ENCODE data around the gene TNXB. TPM values are rescaled to one million over a fixed set of nuclear protein-coding genes. Genes with fewer than 3 reads are reported as not detected.

Gene TNXB
- total RNA-seq, 4 donors from 2014 or later: 42.2 to 112 (median 80.9) TPM

DNA sequence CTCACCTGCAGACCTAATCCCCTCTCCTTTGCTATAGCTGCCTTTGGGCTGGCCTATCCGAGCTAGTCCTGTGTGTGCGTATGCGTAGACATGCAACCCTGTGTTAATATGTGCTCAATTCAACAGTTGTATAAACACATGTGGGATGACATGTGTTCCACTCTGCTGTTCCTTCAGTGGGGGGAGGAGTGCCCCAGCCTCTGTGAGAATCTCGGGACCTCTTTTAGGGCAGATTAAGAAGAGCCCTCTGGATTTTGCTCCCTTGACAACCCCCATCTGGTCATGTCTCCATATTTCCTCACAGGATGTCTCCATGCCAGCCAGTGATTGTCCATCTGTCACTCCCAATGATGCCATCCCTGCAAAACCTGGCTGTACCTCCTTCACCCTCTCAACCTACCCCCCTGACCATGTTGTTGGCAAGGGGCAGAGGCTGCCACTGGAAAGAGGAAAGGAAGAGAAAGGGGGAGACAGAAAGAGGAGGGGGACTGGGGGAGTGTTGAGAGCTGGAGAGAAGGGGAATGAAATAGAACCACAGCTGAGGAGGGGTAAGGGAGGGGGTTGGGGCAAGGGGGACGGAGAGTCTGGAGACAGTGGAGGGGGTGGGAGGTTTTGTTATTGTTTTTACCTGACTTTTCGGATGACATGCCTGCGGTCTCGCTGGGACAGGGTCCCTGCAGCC is 42.2 kb upstream of the TNXB start:
- peaks cover 25 to 26% of the 10 kb centered on the region in 2 donors for H3K4me1 ChIP-seq
- H3K27ac ChIP-seq: peak overlapping the region in 1 of 3 donors; percentile 31
- intact Hi-C loops (cut with DNase I): loop anchor here (5.0 to 10.0 kb wide), 2 partner anchors 34 to 107 kb away; no protein-coding TSS in a partner anchor
- H3K4me3 ChIP-seq (replicated peaks in 1 of 3): peak overlapping the region in 1 of 3 donors; percentile 23
- no peak for TF ChIP-seq POLR2A (IDR thresholded peaks at IDR 0.05)
- TF ChIP-seq, protein P1, sequence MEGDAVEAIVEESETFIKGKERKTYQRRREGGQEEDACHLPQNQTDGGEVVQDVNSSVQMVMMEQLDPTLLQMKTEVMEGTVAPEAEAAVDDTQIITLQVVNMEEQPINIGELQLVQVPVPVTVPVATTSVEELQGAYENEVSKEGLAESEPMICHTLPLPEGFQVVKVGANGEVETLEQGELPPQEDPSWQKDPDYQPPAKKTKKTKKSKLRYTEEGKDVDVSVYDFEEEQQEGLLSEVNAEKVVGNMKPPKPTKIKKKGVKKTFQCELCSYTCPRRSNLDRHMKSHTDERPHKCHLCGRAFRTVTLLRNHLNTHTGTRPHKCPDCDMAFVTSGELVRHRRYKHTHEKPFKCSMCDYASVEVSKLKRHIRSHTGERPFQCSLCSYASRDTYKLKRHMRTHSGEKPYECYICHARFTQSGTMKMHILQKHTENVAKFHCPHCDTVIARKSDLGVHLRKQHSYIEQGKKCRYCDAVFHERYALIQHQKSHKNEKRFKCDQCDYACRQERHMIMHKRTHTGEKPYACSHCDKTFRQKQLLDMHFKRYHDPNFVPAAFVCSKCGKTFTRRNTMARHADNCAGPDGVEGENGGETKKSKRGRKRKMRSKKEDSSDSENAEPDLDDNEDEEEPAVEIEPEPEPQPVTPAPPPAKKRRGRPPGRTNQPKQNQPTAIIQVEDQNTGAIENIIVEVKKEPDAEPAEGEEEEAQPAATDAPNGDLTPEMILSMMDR (IDR thresholded peaks at IDR 0.05): no peak
- no peaks in the 10 kb centered on the region for H3K36me3 ChIP-seq
- no peak for DNase-seq
- H3K9me3 ChIP-seq: no peaks in the 10 kb centered on the region
- H3K27me3 ChIP-seq: no peaks in the 10 kb centered on the region
- WGBS, 2 donors: 46 to 52% methylated on average over 8 of the region's 8 CpGs

DNA sequence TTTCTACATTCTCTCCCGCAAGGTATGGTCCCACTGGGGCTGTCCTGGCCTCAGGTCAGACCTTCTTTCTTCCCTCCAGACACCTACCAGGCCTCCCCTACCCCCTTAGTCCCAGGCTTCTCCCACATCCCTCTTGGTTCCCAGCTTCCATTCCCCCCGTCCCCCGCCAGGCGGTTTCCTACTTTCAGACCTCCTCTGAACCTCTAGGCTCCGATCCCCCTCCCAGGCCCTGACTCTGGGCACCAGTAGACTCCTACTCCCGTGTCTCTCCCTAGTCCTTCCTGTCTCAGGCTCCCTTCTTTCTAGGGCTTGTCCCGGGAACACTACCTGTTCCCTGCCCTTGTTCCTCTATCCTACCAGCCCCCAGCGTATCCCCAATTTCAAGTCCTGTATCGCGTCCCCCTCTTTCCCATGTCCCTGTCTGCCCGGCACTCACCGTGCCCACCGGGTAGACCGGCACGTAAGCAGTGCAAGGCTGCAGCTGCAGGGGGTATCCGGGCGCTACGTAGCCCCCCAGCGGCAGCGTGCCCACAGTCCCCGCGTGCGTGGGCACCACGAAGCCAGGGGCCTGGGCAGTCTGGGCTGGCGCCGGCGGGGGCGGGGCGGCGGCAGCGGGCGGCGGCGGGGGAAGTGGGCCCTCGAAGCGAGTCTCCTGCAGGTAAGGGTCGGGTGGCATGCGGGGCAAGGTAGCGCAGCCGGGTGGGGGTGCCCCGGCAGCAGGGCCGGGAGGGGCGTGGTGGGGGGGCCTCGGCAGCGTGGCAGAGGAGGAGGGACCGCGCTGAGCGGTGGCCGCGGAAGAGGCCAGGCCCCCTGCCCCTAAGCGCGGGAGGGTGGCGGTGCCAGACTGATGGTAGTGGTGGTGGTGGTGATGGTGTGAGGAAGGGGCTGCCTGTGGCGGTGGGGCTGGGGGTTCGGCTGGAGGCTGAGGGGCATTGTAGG is 41.1 kb upstream of the TNXB start:
- 61 to 64% methylated on average over 27 to 31 of the region's 55 CpGs for WGBS, 2 donors
- no peak overlapping the region for H3K4me3 ChIP-seq (replicated peaks in 1 of 3)
- H3K27me3 ChIP-seq: no peaks in the 10 kb centered on the region
- H3K27ac ChIP-seq: no peak overlapping the region
- H3K36me3 ChIP-seq: no peaks in the 10 kb centered on the region
- no peaks in the 10 kb centered on the region for H3K9me3 ChIP-seq
- intact Hi-C loops (cut with DNase I): loop anchor here (5.0 to 10.0 kb wide), 2 partner anchors 33 to 105 kb away; no protein-coding TSS in a partner anchor
- no peak for TF ChIP-seq POLR2A (IDR thresholded peaks at IDR 0.05)
- TF ChIP-seq, protein P1 (IDR thresholded peaks at IDR 0.05): no peak
- no peak for DNase-seq
- peaks cover 20 to 25% of the 10 kb centered on the region in 2 donors for H3K4me1 ChIP-seq

DNA sequence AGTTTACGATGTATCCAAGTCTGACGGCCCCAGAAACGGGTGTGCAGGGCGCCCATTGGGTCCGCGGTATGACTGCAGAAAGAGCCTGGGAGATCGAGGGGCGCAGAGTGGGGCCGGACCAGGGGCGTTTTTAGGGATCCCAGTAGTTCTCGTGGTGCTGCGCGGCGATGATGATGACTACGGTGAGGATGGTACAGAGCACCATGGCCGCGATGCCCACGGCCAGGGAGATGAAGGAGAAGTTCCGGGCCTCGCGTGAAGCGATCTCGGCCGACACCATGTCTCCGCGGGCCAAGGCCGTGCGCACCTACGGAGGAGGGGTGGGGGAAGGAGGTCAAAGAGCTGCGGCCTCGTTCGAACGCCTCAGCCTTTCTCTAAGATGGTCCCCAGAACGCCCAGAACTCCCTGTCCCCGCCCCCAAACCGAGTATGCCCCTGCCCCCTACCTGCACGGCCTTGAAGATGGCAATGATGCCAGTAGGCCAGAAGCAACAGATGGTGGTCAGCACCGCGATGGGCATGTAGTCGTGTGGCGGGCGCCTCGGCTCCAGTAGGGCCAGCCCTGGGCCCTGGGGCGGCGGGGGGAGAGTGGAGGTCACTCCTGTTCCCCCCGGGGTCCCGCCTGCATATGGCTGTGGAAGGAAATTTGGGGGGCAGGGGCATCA is 40.1 kb upstream of the TNXB start:
- TF ChIP-seq POLR2A (IDR thresholded peaks at IDR 0.05): no peak
- H3K27me3 ChIP-seq: no peaks in the 10 kb centered on the region
- WGBS, 2 donors: 51 to 52% methylated on average over 44 to 47 of the region's 47 CpGs
- H3K4me3 ChIP-seq (replicated peaks in 1 of 3): no peak overlapping the region
- H3K27ac ChIP-seq: no peak overlapping the region
- peaks cover 15 to 19% of the 10 kb centered on the region in 2 donors for H3K4me1 ChIP-seq
- H3K36me3 ChIP-seq: no peaks in the 10 kb centered on the region
- no peak for DNase-seq
- intact Hi-C loops (cut with DNase I): no loop called here
- H3K9me3 ChIP-seq: no peaks in the 10 kb centered on the region

DNA sequence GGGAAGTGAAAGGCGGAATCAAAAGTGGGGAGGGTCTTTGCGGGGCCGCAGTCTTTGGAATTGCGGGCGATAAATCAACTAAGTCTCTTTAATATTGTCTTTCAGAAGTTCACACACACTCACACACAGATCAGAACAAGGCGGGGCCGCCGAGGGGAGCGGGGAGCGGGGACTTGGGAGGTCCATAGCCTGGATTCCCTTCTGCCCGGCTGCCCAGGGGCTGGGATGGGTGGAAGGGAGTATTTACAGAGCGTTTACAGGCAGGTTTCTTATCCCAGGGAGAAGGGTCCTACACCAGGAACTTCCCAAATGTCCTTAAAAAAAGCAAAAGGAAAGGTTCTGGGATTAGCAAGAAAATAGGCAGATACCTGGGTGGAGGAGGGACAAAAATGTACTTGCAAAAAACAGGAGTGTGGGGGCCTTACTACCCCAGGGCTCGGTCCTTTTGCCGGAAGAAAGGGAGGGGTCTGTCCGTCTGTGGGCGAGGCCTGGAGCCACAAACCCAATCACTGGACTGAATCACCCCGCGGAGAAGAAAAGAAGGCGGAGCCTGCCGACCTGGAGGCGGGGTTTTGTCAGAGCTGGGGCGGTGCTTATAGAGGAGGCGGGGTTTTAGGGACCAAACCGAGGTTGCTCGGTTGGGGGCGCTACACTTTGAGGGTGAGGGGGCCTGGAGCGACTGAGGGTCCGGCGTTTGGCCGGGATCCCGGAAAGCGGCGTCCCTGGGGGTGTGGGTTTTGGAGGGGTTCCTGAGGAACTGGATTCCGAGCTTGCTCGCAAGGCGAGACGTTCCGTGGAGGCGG is 39.4 kb upstream of the TNXB start:
- TF ChIP-seq, protein P1 (IDR thresholded peaks at IDR 0.05): no peak
- no peak for TF ChIP-seq POLR2A (IDR thresholded peaks at IDR 0.05)
- H3K36me3 ChIP-seq: no peaks in the 10 kb centered on the region
- H3K27ac ChIP-seq: no peak overlapping the region
- peak; percentile 30 to 57 for DNase-seq
- H3K4me3 ChIP-seq (replicated peaks in 1 of 3): no peak overlapping the region
- no peaks in the 10 kb centered on the region for H3K27me3 ChIP-seq
- H3K4me1 ChIP-seq: peaks cover 14 to 15% of the 10 kb centered on the region in 2 donors
- 28 to 33% methylated on average over 39 of the region's 39 CpGs for WGBS, 2 donors
- intact Hi-C loops (cut with DNase I): no loop called here
- no peaks in the 10 kb centered on the region for H3K9me3 ChIP-seq
